H9 (cell line): ENCODE measurements around the gene LKAAEAR1. TPM values are rescaled to one million over a fixed set of nuclear protein-coding genes. Genes with fewer than 3 reads are reported as not detected.

ENCODE experiments used
- DNase-seq: peaks from one replicate; pipeline ENCODE4 v3.0.0-alpha.2; 2017
- H2AFZ ChIP-seq: one replicate; pipeline ENCODE4 v1.6.1; 2013; ENCODE audit warnings: mild to moderate bottlenecking, low read length, control low read depth, moderate library complexity
- H2AK5ac ChIP-seq: 2 replicates; pipeline ENCODE4 v1.6.1; 2013; ENCODE audit warnings: low read length, control low read depth, mixed read lengths; ENCODE audit not compliant: insufficient read length
- H2BK120ac ChIP-seq: one replicate; pipeline ENCODE4 v1.6.1; 2013; ENCODE audit warnings: low read depth, mild to moderate bottlenecking, low read length, control low read depth, inconsistent platforms; ENCODE audit not compliant: poor library complexity, severe bottlenecking
- H2BK12ac ChIP-seq: 2 replicates; pipeline ENCODE4 v1.6.1; 2013; ENCODE audit warnings: low read length, control low read depth, mixed read lengths, low read depth; ENCODE audit not compliant: insufficient read length
- H2BK15ac ChIP-seq: 2 replicates; pipeline ENCODE4 v1.6.1; 2013; ENCODE audit warnings: low read depth, low read length, control low read depth
- H2BK20ac ChIP-seq: one replicate; pipeline ENCODE4 v1.6.1; 2013; ENCODE audit warnings: low read depth, mild to moderate bottlenecking, low read length, control low read depth, inconsistent platforms; ENCODE audit not compliant: poor library complexity, severe bottlenecking
- H2BK5ac ChIP-seq: 2 replicates; pipeline ENCODE4 v1.6.1; 2013; ENCODE audit warnings: low read length, control low read depth, mixed read lengths; ENCODE audit not compliant: insufficient read length
- H3K14ac ChIP-seq: 2 replicates; pipeline ENCODE4 v1.6.1; 2013; ENCODE audit warnings: low read length, control low read depth; ENCODE audit not compliant: insufficient read depth
- H3K18ac ChIP-seq: 2 replicates; pipeline ENCODE4 v1.6.1; 2013; ENCODE audit warnings: low read depth, mild to moderate bottlenecking, mixed read lengths, low read length, control low read depth; ENCODE audit not compliant: insufficient read length
- H3K23ac ChIP-seq: 2 replicates; pipeline ENCODE4 v1.6.1; 2013; ENCODE audit warnings: low read length, control low read depth, mixed read lengths, low read depth; ENCODE audit not compliant: insufficient read length
- H3K23me2 ChIP-seq: 2 replicates; pipeline ENCODE4 v1.6.1; 2013; ENCODE audit warnings: low read depth, mild to moderate bottlenecking, mixed read lengths, low read length, control low read depth; ENCODE audit not compliant: insufficient read length, poor library complexity, severe bottlenecking
- H3K27ac ChIP-seq: 2 replicates; pipeline ENCODE4 v1.5.1; 2013; ENCODE audit warnings: low read length, control low read depth, mixed read lengths, low read depth; ENCODE audit not compliant: insufficient read length
- H3K27me3 ChIP-seq: 2 replicates; pipeline ENCODE4 v1.6.1; 2013; ENCODE audit warnings: low read length, control low read depth, inconsistent platforms; ENCODE audit not compliant: insufficient read depth
- H3K4ac ChIP-seq: 2 replicates; pipeline ENCODE4 v1.6.1; 2013; ENCODE audit warnings: low read depth, mild to moderate bottlenecking, control low read depth, inconsistent platforms, low read length, moderate library complexity
- H3K4me1 ChIP-seq: 2 replicates; pipeline ENCODE4 v1.6.1; 2013; ENCODE audit warnings: low read length, control low read depth, inconsistent platforms; ENCODE audit not compliant: insufficient read depth
- H3K4me2 ChIP-seq: 2 replicates; pipeline ENCODE4 v1.6.1; 2013; ENCODE audit warnings: low read length, control low read depth, mixed read lengths; ENCODE audit not compliant: insufficient read length, insufficient read depth
- H3K56ac ChIP-seq: 2 replicates; pipeline ENCODE4 v1.6.1; 2013; ENCODE audit warnings: low read depth, mild to moderate bottlenecking, mixed read lengths, low read length, control low read depth; ENCODE audit not compliant: insufficient read length
- H3K79me1 ChIP-seq: 2 replicates; pipeline ENCODE4 v1.6.1; 2013; ENCODE audit warnings: low read depth, mild to moderate bottlenecking, moderate library complexity, low read length, control low read depth, inconsistent platforms; ENCODE audit not compliant: insufficient read depth, poor library complexity, severe bottlenecking
- H3K79me2 ChIP-seq: 2 replicates; pipeline ENCODE4 v1.6.1; 2013; ENCODE audit warnings: low read length, control low read depth, inconsistent platforms; ENCODE audit not compliant: insufficient read depth
- H3K9ac ChIP-seq: 2 replicates; pipeline ENCODE4 v1.6.1; 2013; ENCODE audit warnings: low read length, control low read depth, mixed read lengths; ENCODE audit not compliant: insufficient read length; ENCODE audit errors: extremely low read depth
- H3K9me3 ChIP-seq: one replicate; pipeline ENCODE4 v1.6.1; 2013; ENCODE audit warnings: low read depth, low read length, inconsistent platforms; ENCODE audit not compliant: control insufficient read depth
- H3T11ph ChIP-seq: one replicate; pipeline ENCODE4 v1.6.1; 2013; ENCODE audit warnings: mild to moderate bottlenecking, low read length, control low read depth, inconsistent platforms
- H4K20me1 ChIP-seq: one replicate; pipeline ENCODE4 v1.6.1; 2013; ENCODE audit not compliant: control insufficient read depth, insufficient read length, insufficient read depth
- H4K5ac ChIP-seq: 2 replicates; pipeline ENCODE4 v1.6.1; 2013; ENCODE audit warnings: low read depth, mild to moderate bottlenecking, mixed read lengths, low read length, control low read depth; ENCODE audit not compliant: insufficient read length
- H4K8ac ChIP-seq: replicated peaks from 2 replicates; pipeline ENCODE4 v1.6.1; 2013; ENCODE audit warnings: low read length, control low read depth, mixed read lengths, low read depth; ENCODE audit not compliant: insufficient read length
- H4K91ac ChIP-seq: 2 replicates; pipeline ENCODE4 v1.6.1; 2013; ENCODE audit warnings: low read depth, mild to moderate bottlenecking, moderate library complexity, mixed read lengths, low read length, control low read depth; ENCODE audit not compliant: insufficient read length
- H3K27ac Mint-ChIP-seq, 3 experiments: 2 replicates in 2 of 3; 3 replicates in 1 of 3; pipeline ENCODE4 v1.8.0; 2020 to 2021; ENCODE audit warnings: mixed read lengths in 3 of 3, mild to moderate bottlenecking in 1 of 3, moderate library complexity in 1 of 3
- H3K27me3 Mint-ChIP-seq: 2 replicates; pipeline ENCODE4 v1.8.0; 2021; ENCODE audit warnings: low read depth, mild to moderate bottlenecking, moderate library complexity, mixed read lengths
- H3K36me3 Mint-ChIP-seq, 3 experiments: 2 replicates in 2 of 3; 3 replicates in 1 of 3; pipeline ENCODE4 v1.8.0; 2020 to 2021; ENCODE audit warnings: low read depth in 3 of 3, mixed read lengths in 3 of 3; ENCODE audit not compliant: insufficient read depth in 1 of 3
- H3K4me1 Mint-ChIP-seq, 2 experiments: 2 replicates each; pipeline ENCODE4 v1.8.0; 2020; ENCODE audit warnings: mixed read lengths in 2 of 2
- H3K4me3 Mint-ChIP-seq, 2 experiments: 2 replicates in 1 of 2; 3 replicates in 1 of 2; pipeline ENCODE4 v1.8.0; 2020 to 2021; ENCODE audit warnings: mild to moderate bottlenecking in 2 of 2, mixed read lengths in 2 of 2, moderate library complexity in 1 of 2
- H3K9me3 Mint-ChIP-seq, 2 experiments: 2 replicates in 1 of 2; 3 replicates in 1 of 2; pipeline ENCODE4 v1.8.0; 2020; ENCODE audit warnings: mild to moderate bottlenecking in 2 of 2, mixed read lengths in 2 of 2, moderate library complexity in 1 of 2
- WGBS: extraction: QIAGEN DNeasy Blood & Tissue Kit; methylation state at CpG from one replicate; pipeline ENCODE4 v1.1.7; 2013; ENCODE audit warnings: missing lambda C conversion rate, low lambda C conversion rate, mixed read lengths; ENCODE audit not compliant: insufficient read length; ENCODE audit errors: extremely low coverage; 5-methylcytosine and 5-hydroxymethylcytosine counted together
- long read RNA-seq: library from polyadenylated mRNA; unstranded; transcript quantifications from one replicate; pipeline ENCODE4 v2.0.0, GENCODE V29; 2020
- total RNA-seq: library from RNA; stranded (reverse); gene quantifications from 2 replicates; pipeline ENCODE4 v1.2.1, GENCODE V29; 2021
- TF ChIP-seq, protein P1 (sequence below): fragments of 200-600 bp; sonication (generic); conservative IDR thresholded peaks from 3 replicates; pipeline ENCODE4 v1.8.0; 2021; ENCODE audit warnings: antibody characterized with exemption, mild to moderate bottlenecking

Gene LKAAEAR1, protein sequence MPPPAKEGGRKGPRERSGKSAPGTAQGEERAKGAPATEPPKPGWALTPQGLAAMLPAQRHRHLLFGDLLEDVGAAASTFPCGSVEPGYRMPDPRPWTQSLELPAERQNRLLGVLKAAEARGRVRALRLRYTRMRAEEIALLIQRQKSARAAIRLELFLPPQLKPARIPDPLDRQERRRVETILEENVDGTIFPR
- total RNA-seq = 0.39 TPM in 1 of 2 replicates, not detected in the other
- long read RNA-seq = 0 reads

DNA sequence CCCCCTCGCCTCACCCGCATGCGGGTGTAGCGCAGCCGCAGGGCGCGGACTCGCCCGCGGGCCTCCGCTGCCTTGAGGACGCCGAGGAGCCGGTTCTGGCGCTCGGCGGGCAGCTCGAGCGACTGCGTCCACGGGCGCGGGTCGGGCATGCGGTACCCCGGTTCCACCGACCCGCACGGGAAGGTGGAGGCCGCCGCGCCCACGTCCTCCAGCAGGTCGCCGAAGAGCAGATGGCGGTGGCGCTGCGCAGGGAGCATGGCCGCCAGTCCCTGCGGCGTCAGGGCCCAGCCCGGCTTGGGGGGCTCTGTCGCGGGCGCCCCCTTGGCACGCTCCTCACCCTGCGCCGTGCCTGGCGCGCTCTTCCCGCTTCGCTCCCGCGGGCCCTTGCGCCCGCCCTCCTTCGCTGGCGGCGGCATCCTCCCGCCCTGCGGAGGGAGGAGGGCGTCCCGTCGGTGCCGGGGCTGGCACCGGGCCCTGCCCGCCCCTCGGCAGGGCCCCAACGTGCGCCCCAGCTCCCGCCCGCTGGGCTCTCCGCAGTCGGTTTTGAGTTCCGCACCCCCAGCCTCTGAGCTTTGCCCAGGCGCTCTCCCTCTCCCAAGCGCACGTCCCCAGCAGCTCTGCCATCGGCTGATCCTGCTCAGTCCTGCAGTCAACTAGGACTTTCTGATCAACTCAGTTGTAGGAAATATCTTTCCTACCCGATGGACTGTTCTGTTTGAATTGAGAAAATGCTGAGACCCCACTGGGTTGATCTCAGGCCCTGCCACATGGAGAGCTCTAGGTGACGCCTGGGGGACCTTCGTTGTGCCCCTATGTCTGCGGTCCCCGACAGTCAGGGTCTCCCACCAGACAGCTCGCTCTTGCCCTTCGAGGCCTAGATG lies at the start of gene LKAAEAR1:
TSS of gene LKAAEAR1 (minus strand) at position 595 of the 881 bp plus-strand sequence. CDS start at position 416, 179 bp downstream.
- Histone ChIP-seq H3K79me2 (no peaks in the 10 kb centered on the region), H3K9ac (no peak within 1 kb of the TSS), H3K27me3 (peaks cover 5% of the 10 kb centered on the region; the same call in 1 of the 2 replicates), H3K23ac (no peak within 1 kb of the TSS), H3K27ac (no peak within 1 kb of the TSS), H3K56ac (no peak within 1 kb of the TSS), H4K8ac (no peak within 1 kb of the TSS), H3T11ph (no peak within 1 kb of the TSS), H2BK20ac (no peak within 1 kb of the TSS), H3K4me2 (peak within 1 kb of the TSS; percentile 66), H3K18ac (no peak within 1 kb of the TSS), H2BK15ac (no peak within 1 kb of the TSS), H3K4me1 (no peaks in the 10 kb centered on the region), H2BK5ac (no peak within 1 kb of the TSS), H3K4ac (no peak within 1 kb of the TSS), H4K20me1 (no peaks in the 10 kb centered on the region), H4K5ac (no peak within 1 kb of the TSS), H3K23me2 (peaks cover 19% of the 10 kb centered on the region), H2AK5ac (no peak within 1 kb of the TSS), H2BK120ac (no peak within 1 kb of the TSS), H3K9me3 (no peaks in the 10 kb centered on the region), H4K91ac (no peak within 1 kb of the TSS), H2AFZ (no peak within 1 kb of the TSS), H2BK12ac (no peak within 1 kb of the TSS), H3K79me1 (no peaks in the 10 kb centered on the region), H3K14ac (peak within 1 kb of the TSS; percentile 68; the same call in 1 of the 2 replicates)
- no peak within 1 kb of the TSS; a peak in 2 of 7 replicates for H3K27ac Mint-ChIP-seq
- no peak for DNase-seq
- no CpG with 5 or more reads among the region's 86 CpGs for WGBS
- H3K36me3 Mint-ChIP-seq = no peaks in the 10 kb centered on the region; a peak in 1 of 7 replicates
- peaks cover 24 to 34% of the 10 kb centered on the region in 2 experiments for H3K4me1 Mint-ChIP-seq
- TF ChIP-seq, protein P1, sequence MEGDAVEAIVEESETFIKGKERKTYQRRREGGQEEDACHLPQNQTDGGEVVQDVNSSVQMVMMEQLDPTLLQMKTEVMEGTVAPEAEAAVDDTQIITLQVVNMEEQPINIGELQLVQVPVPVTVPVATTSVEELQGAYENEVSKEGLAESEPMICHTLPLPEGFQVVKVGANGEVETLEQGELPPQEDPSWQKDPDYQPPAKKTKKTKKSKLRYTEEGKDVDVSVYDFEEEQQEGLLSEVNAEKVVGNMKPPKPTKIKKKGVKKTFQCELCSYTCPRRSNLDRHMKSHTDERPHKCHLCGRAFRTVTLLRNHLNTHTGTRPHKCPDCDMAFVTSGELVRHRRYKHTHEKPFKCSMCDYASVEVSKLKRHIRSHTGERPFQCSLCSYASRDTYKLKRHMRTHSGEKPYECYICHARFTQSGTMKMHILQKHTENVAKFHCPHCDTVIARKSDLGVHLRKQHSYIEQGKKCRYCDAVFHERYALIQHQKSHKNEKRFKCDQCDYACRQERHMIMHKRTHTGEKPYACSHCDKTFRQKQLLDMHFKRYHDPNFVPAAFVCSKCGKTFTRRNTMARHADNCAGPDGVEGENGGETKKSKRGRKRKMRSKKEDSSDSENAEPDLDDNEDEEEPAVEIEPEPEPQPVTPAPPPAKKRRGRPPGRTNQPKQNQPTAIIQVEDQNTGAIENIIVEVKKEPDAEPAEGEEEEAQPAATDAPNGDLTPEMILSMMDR = 0 out of 3 replicates have a peak, but pooled peaks have one; percentile 30
- peaks cover 5 to 7% of the 10 kb centered on the region in 2 experiments; a peak in 4 of 5 replicates for H3K9me3 Mint-ChIP-seq
- peak within 1 kb of the TSS; percentile 73 to 94 for H3K4me3 Mint-ChIP-seq
- H3K27me3 Mint-ChIP-seq = peaks cover 74% of the 10 kb centered on the region
